Glomerular endothelial cell (primary cell): Measurements from ENCODE around the gene PLA2G4B. TPM values are rescaled to one million over a fixed set of nuclear protein-coding genes. Genes with fewer than 3 reads are reported as not detected.

Experiments used
- DNase-seq: peaks from one replicate; pipeline ENCODE4 v3.0.0-alpha.2; 2011; ENCODE audit warnings: low read depth, low spot score; ENCODE audit errors: extremely low read depth
- total RNA-seq: library from RNA; depleted of rRNA; stranded (reverse); fragments of >200 nt; gene quantifications from 2 replicates; pipeline ENCODE4 v1.2.3, GENCODE V29; 2015

The PLA2G4B gene
- total RNA-seq, 1 donor from 2014 or later = 0.58 TPM

DNA sequence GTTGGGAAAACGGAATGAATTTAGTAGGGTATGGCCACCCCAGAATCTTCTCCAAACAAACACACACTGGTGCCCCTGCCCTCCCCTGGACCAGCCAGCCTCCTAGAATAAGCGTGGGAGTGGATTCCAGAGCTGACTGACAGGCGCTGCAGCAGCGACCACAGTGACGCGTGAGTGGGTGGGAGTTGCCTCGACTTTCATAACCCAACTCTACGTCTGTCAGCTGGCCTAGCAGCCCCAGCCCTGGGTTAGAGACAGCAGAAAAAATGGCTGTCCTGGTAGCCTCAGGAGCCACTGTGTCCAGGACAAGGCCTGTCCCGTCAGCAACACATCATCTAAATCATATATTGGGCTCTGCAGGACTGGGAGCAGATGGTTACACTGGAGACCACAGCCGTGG lies 10.0 kb downstream of the PLA2G4B start:
- DNase-seq = no peak

DNA sequence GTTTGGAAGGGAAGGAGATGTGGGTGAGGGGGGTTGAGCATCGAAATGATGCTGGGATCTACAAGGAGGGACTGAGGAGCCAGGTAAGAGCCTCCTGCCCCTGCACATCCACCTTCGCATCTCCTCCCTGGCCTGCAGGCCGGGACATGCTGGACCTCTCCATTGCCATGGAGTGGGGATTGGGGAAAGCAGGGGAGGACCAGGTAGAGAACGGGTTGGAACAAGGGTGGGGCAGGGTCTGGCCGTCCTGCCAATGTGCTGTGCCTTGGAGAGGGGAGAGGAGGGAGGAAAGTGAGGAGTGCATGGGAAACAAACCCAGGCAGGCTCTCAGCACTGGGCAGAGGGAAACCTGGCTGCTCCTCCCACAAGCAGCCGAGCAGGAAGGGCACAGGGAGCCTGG lies 10.6 kb downstream of the PLA2G4B start:
- no peak for DNase-seq

DNA sequence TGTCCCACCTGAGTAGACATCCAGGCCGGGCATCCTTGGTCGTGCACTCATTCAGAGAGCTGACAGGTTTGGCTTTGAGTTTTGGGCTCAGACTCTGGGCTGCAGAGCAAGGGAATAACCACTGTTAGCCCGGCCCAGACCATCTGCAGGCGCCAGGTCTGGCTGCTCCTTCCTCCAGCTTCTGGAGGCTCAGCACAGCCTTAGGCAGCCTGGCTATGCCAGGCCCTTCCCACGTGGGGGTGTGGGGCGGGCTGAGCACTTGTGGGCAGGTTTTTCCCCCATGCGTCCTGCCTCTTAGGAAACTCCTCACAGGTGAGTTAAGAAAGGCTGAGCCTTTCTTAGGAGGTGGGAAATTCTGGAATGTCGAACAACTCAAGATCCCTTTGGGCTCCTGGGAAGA lies 11.2 kb downstream of the PLA2G4B start:
- DNase-seq = no peak

DNA sequence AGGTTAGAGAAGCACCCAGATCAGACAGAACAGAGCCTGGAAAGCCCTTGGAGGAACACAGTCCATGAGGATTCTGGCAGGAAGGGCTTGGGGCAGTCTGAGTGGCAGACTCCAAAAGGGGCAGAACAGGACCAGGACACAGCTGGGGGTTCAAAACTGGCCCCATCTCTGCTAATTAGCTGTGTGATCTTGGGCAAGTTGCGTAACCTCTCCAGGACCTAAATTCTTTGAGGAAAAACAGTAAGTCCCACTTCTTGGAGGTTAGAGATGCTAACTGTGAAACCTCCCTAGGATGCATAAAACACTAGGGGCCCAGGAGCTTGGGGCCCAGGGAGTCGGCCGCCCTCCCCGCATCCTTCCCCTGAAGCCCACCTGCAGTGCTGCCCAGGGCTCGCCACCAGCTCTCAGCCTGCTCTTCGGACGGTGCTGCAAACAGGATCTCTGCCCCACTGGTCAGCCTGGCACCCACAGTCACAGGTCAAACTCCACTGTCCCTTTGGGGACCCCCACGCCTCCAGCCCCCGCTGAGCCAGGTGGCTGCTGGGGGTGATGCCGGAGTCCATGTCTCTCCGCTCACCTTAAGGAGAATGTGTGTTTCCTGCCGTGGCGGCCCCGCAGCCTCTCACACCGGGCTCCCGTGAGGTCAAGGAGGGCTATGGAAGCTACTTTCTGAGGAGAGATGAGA lies 12.0 kb downstream of the PLA2G4B start:
- DNase-seq = no peak

DNA sequence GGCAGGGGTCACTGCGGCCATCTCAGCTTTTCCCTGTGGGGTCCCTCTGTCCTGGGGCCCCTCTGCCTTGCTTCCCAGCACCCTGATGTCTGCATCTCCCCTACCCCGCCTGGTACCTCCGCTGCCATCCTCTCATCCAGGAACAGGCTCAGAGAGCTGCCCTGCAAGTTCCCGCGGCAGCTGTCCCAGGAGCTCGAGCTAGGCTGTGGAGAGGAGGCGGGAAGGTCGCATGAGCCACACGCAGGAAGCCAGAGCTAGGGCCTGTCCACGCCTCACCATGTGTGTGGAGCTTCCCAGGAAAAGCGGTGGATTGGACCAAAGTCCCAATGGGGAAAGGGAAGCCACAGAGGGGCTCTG lies 12.5 kb downstream of the PLA2G4B start:
- no peak for DNase-seq

DNA sequence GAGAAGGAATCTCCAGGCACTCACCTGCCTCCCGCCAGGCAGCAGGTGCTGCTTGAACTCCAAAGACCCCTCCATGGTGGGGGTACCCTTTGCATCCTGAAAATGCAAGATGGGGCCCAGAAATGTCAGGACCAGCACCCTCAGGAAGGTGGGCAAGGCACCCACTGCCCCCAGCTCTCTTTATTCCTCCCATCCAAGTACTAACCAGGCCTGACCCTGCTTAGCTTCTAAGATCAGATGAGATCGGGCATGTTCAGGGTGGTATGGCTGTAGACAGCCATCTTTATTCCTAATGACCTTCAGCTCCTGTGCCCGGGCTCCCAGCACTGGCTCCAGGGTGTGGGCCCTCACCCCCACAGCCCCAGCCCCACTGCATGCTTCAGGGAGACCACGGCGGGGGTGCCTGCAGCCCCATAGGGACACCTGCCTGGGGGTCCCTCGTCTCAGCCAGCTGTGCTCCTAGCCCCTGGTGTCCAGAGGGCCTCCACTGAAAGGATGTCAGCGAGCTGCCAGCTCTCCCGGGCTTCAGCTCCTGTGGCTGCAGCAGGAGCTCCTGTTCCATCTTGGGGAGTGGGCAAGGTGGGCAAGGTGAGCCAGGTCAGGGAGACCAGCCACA lies 13.2 kb downstream of the PLA2G4B start:
- no peak for DNase-seq

DNA sequence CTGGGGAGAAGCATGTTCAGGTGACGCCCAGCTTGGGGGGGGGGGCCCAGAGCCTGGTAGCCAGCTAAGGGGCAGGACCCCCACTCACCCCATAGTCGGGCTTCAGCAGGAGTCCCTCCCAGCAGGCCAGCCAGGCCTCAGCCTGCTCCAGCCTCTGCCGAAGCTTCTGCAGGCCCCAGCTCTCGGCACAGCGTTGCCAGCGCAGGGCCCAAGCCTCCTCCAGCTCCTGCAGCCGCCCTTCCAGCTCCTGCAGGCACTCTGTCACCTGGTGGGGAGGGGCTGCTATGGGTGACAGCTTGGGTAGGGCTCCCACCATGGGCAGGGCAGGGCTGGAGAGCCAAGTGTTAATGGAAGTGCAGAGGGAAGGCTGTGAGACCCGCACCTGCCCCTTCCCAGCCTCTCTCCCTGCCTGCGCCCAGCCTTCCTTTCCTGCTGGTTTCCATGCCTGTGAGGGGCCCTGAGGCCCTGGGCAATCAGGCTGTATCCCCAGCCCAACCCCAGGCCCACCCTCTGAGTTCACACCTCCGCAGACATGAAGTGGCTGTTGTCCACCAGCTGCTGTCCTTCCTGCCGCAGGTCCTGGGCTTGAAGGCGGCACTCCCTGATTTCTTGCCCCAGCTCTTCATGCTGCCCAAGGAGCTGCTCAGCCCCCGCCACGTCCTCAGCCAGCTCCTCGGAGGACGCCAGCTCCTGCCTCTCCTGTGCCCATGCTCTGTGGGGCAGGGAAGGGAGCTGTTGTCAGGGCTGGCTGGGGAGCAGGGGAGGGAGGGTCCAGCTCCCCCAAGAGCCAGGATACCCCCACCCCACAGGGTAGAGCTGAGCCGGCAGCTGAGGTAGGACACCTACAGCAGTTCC lies 14.3 kb downstream of the PLA2G4B start:
- no peak for DNase-seq

DNA sequence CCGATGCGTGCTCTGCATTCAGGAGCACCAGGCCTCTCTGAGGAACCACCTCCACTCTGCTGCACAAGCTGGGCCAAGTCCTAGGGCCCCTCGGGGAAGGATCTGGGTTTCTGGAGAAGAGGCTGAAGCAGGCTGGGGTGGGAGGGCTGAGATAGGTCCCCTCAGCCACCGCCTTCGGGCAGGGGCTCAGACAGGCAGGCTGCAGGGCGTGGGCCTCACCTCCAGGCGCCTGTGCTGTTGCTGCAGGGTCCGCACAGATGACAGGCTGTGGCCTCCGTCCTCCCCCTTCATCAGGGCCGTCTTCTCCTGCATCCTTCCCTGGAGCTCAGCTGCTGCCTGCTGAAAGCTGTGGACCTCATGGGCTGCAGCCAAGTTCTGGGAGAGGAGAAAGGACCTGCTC lies 15.2 kb downstream of the PLA2G4B start:
- DNase-seq = no peak

DNA sequence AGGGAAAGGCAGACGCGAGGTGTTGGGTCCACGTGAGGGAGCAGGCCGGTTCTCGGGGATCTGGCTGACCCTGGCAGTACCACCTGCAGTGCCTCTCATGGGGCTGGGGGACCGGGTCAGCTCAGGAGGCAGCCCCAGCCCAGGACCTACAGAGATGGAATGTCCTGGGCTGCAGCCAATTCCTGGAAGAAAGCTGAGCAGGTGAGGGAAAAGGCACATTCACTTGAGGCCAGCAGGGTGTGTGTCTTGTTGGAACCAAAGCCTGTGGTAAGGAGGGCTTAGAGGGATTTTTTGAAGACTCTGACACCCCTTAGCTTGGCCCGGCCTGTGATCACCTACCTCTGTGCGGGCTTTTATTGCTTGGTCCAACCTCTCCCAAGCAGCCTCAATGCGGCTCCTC lies 15.8 kb downstream of the PLA2G4B start:
- DNase-seq = no peak

DNA sequence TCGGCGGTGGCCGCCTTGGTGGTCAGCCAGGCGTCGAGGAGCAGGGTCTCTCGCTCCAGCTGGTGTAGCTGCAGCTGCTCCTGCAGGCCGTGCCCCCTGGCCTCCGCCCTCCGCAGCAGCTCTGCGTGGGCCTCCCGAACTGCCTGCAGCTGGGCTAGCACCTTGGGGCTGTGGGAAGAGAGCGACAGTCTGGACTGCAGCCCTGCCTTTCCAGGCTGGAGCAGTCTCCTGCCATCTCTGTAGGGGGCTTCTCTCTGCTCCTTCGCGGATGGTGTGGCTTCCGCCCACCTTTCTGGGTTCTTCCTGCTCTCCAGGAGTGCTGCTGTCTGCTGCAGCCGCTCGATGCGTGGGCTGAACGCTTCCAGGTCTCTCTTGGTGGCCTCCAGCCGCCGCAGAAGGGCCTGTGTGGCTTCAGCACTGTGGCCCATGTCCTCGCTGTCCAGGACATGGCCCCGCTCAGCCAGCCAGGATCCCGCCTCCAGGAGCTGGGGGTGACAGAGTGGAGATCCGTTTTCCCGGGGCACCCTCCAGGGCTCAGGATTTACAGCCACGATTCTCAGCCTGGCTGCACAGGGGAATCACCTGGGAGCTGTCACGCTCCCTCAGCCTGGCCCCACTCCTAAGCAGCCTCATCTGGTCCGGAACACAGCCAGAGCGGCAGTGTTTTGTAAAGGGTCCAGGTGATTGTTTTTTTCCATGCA lies 16.8 kb downstream of the PLA2G4B start:
- no peak for DNase-seq

DNA sequence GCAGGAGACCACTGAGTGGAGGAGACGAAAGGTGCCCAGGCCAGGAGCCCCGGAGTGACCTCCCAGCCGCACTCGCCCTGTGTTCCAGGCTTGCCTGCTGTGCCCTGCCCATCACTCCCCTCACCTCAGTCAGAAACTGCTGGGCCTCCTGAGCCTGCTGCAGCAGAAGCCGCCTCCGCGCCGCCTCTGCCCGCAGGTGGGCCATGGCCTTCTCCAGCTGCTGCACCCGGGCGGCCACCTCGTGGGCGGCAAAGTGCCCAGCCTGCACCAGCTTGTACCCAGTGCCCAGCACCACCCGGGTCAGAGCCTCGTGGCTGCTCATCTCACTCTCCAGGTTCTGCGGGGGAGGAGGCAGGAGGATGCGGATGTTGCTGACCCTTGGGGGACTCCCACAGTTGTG lies 17.6 kb downstream of the PLA2G4B start:
- no peak for DNase-seq

DNA sequence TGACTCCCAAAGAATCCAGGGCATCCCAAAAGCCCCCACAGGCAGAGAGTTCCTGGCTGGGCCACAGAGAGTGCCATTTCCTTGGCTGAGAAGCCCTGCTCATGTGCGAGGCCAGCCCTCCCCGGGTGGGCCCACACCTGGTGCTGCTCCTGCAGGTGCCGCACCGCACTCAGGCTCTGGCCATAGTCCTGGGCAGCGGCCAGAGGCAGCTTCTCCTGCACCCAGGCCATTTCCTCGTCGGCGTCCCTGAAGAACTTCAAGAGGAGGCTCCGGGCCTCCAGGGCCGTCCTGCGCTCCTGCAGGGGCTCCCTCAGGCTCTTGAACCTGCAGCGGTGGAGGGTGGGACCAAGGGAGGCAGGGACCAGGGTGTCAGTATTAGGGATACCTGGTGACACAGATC lies 18.1 kb downstream of the PLA2G4B start:
- no peak for DNase-seq

DNA sequence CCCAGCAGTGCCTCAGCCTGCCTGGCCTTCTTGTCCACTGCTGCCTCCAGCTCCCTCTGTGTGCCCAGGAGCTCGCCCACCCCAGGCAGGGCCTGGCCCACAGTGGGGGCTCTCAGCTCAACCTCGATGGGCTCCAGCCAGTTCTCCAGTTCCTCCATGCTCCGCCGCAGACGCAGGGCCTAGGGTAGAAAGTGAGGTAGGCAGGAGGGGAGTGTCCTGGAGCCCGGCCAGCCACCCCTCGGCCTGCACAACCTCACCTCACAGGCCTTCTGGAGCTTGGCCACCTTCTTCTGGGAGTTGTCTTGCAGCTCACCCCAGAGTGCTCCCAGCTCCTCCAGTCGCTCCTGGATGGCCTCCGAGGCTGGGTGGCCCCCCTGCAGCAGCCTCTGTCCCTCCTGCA lies 18.7 kb downstream of the PLA2G4B start:
- DNase-seq = no peak

DNA sequence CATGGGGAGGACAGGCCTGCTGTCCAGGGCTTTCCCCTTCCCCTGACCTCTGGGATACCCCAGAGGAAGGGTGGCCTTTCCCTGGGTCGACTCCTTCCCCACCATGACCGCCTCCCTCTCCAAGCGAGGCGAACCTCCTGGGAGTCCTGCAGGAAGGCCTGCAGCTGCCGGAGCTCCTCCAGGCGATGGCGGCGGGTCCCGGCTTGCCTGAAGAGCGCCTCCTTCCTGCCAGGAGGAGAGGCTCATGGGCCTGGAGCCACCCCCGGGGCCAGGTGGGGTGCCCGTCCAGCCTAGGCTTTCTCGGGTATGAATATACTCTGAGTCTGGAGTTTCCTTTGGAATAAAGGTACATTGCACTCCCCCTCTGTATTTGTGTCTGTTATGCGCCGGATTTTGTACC lies 20.1 kb downstream of the PLA2G4B start:
- no peak for DNase-seq

DNA sequence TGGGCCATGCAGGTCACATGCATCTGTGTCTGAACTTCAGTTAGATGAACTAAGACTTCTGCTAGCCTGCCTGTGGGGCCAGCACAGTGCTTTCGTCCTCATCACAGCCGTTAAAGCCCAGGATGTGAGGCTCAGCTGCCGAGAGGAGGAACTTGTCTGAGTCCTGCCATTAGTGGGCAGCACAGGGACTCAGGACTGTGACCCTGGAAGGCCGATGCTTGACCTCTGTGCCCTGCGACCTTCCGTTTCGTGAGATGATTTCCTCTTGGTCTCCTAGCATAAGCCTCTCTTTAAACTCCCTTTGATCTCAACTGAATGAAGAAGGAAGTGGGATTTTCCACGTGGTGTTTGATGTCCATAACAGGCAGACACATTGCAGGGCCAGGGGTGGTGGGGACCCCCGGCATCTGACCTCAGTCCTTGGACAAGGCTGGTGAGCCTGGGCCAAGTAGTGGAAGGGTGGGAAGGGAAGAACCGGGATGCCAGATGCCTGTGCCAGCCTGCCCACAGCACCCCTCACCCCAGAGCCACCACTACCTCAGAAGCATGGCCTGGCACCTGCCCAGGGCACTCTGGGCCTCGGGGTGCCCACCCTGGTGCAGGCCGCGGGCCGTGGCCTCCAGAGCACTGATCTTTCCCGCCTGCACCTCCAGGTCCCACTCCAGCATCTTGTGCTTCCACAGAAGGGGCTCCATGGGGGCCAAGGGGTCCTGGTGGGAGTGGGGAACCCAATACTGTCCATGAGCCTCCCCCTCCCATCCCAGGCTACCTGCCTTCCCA lies 21.6 kb downstream of the PLA2G4B start:
- DNase-seq = no peak

DNA sequence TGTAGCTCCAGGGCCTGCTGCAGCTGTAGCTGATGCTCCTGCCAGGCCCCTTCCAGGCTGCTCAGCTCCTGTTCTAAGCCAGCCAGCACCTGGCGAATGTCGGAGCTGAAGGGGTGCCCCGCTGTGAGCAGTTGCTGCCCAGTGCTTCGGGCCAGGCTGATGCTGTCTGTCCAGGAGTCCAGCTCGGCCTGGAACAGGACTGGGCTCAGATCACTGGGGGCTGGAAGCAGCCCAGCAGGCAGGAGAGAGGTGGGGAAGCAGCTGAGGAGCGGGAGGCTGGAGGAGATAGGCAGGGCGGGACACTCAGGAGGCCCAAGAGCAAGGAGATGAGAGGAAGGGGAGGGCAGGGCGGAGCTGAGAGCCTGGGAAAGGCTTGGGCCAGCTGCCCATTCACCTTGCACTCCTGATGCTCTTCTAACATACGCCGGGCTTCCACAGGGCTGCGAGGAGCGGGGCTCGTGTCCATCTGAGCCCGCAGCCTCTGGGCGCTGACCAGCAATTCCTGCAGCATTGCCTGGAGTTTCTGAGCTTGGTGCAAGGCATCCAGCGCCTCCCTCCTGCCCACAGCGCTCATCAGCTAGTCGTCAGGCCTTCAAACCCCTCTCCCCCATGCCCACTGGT lies 23.2 kb downstream of the PLA2G4B start:
- DNase-seq = no peak

DNA sequence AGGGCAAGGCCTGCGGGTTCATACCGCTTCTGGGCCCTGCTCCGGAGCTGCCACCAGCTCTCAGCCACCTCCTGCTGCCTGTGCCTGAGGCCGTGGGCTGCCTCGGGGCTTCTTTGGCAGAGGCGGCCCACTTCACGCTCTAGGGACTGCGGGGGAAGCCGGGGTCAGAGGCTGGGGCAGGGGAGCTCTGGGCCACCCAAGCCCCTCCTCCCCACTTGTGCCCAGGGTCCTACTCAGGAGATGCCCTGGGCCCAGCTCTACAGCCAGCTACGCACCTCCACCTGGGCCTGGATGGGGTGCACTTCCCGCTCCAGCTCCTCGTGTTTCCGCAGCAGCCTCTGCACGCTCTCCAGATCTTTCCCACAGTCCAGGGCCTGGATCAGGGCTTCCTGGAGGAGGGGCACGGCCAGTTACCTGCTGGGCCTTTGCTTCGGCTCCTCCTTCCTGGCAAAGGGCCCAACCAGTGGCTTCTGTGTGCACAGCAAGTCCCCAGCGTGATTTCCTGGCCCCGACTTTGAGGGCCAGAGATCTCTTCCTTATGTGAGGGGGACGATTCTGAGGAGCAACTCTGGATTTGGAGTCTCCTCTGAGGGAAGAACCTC lies 24.0 kb downstream of the PLA2G4B start:
- DNase-seq = no peak

DNA sequence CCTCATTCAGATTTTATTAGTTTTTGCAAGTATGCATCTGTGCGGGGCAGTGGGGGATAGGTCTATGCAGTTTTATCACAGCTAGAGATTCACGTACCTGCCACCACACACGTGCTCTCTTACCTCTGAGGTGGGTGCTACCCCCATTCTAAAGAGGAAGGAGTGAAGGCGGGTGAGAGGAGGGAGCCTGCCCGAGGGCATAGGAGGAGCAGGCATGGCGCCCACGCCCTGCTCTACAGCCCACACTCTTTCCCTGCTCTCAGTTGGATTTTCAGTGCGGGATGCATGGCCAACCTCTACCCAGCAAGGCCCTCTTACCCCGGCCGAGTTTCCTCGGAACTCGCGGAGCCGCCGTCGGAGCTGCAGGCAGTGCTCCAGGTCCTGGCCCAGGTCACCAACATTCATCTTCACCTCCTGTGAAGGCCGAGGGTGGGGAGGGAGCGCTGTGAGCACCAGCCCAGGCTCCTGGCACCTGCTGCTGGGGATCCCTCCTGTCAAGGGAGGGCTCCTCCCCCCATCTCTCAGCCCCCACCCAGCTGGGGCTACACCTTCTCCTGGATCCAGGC lies 26.9 kb downstream of the PLA2G4B start:
- DNase-seq = no peak

DNA sequence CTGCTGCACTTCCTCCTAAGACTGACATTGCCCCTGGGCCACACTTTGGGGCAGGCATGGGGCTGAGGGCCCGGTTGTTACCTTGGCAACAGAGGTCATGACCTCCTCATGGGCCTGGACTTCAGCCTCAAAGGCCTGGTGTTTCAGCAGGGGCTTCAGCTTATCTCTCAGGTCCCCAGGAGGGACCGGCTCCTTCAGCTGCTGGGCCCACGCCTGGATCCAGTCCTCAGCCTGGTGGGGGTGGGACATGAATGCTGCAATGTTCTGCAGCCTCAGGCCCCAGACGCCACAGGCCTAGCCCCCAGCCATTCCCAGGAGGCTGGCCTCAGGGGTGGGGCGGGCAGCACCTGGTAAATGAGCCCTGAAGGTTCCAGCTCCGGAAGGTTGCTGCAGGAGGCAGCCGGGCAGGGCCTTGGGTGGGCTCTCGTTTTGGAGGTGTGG lies 27.6 kb downstream of the PLA2G4B start:
- DNase-seq = no peak
